HL-60 (cell line): ENCODE data around the gene SLC7A6.

Experiments
- POLR2AphosphoS5 ChIP-seq: IDR thresholded peaks from 2 replicates; pipeline ENCODE4 v1.6.1; 2012; ENCODE audit warnings: low read depth
- TF ChIP-seq, protein P1 (sequence below): IDR thresholded peaks from one replicate; pipeline ENCODE4 v1.5.1; 2011; ENCODE audit warnings: low read length, control low read depth, inconsistent platforms; ENCODE audit not compliant: insufficient read depth

DNA sequence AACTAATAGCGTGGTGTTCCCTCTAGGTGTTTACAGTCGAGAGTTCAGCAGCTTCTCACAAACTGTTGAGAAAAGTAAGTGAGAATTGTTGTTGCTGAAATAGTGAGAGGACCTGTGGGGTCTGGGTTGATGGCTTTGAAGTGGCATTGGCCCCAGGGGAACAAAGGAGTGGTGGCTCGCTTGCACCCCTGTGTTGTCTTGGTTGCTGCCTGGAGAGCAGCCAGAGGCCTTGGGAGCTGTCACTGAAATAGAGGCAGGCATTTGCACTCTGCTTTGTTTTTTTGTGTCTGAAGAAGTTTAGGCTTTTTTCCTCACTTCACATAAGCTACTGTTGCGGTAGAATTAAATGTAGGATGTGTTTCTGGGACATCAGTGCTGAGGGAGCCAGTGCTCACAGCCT is 83.3 kb downstream of the SLC7A6 start:
- TF ChIP-seq, protein P1, sequence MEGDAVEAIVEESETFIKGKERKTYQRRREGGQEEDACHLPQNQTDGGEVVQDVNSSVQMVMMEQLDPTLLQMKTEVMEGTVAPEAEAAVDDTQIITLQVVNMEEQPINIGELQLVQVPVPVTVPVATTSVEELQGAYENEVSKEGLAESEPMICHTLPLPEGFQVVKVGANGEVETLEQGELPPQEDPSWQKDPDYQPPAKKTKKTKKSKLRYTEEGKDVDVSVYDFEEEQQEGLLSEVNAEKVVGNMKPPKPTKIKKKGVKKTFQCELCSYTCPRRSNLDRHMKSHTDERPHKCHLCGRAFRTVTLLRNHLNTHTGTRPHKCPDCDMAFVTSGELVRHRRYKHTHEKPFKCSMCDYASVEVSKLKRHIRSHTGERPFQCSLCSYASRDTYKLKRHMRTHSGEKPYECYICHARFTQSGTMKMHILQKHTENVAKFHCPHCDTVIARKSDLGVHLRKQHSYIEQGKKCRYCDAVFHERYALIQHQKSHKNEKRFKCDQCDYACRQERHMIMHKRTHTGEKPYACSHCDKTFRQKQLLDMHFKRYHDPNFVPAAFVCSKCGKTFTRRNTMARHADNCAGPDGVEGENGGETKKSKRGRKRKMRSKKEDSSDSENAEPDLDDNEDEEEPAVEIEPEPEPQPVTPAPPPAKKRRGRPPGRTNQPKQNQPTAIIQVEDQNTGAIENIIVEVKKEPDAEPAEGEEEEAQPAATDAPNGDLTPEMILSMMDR = no peak
- no peak for TF ChIP-seq POLR2AphosphoS5
